ENCODE data around the gene FZR1. TPM values are rescaled to one million over a fixed set of nuclear protein-coding genes. Genes with fewer than 3 reads are reported as not detected.

Gene FZR1
- total and polyA plus RNA-seq, 9 of the 15 experiments (the other 6 are each of a cell fraction or from before 2014, with no cell fraction given), result 0.18 to 48.0 (median 22.2) TPM

DNA sequence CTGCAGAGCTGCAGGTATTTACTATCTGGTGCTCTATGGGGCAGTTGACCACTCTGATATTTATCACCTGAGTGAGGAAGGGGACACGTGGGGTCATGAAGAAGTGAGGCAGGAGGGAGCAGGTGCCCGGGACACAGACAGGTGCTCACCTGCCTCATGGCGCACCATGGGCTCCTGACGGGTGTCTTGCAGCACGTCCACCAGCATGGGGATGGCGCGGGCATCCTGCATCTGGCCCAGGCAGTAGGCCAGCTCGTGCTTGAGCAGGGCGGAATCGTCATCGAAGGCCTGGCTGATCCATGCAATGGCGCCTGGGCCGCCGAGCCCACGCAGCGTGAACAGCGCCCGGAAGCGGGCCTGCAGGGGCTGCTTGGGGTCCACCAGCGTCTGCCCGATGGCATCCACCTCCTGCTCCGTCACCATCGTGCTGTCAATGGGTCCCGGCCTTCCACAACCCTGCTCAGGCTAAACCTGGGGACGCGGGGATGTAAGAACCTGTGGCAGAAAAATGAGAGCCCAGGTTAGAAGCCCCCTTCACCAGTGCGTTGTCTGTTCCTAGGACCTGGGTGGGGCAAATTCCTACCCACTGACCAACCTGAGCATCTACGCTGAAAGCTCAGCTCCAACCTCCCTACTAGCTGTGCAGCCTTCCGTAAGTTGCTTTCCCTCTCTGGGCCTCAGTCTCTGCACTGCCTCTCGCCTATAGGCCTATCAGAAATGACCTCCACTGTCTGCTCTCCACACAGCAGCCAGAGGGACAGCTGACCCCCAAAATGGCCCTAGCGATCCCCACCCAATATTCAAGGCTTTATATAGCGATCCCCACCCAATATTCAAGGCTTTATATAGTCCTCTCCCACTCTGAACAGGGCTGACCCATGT, 9.5 kb upstream of the FZR1 start:
- POLR2A ChIA-PET, result interaction anchor here (0.6 to 1.3 kb wide), 4 partner anchors 17 to 489 kb away, joined by 3 to 4 read pairs (median 3); no protein-coding TSS in a partner anchor
- WGBS (ENCODE audit: insufficient coverage, low coverage, missing lambda C conversion rate), result 95% methylated on average over 26 of the region's 32 CpGs
- TF ChIP-seq RBFOX2 (IDR thresholded peaks at IDR 0.05; ENCODE audit: low read depth, low read length), result 0 out of 2 replicates have a peak, but pooled peaks have one; percentile 27
- TF ChIP-seq TFAM (CRISPR knock-in tag; conservative IDR thresholded peaks at IDR 0.05), result no peak
- TF ChIP-seq PATZ1 (CRISPR knock-in tag; IDR thresholded peaks at IDR 0.05; ENCODE audit: borderline replicate concordance), result no peak
- TF ChIP-seq ZNF717 (CRISPR knock-in tag; IDR thresholded peaks at IDR 0.05), result no peak
- 0 out of 2 replicates have a peak, but pooled peaks have one; percentile 24 for TF ChIP-seq POLR2G (IDR thresholded peaks at IDR 0.05; ENCODE audit: low read depth, low read length)
- TF ChIP-seq ZZZ3 (IDR thresholded peaks at IDR 0.05), result no peak
- TF ChIP-seq FIP1L1 (IDR thresholded peaks at IDR 0.05; ENCODE audit: low read depth, low read length, poor library complexity, severe bottlenecking), result no peak
- no peak for TF ChIP-seq HNRNPK (IDR thresholded peaks at IDR 0.05; ENCODE audit: low read depth, low read length, poor library complexity, severe bottlenecking)
- no peak for TF ChIP-seq ZNF407 (IDR thresholded peaks at IDR 0.05; ENCODE audit: low read depth)
- peak; percentile 41 for TF ChIP-seq ZFP36 (IDR thresholded peaks at IDR 0.05; ENCODE audit: low read depth, low read length, partially characterized antibody)

More for the DNA sequence above, 9.5 kb upstream of the FZR1 start:
- H3K27me3 ChIP-seq (ENCODE audit: control insufficient read depth in 2 of 2, insufficient read depth in 2 of 2, low read length in 2 of 2), result no peaks in the 10 kb centered on the region
- H3K9me1 ChIP-seq (ENCODE audit: control insufficient read depth, insufficient read depth, low read length), result no peaks in the 10 kb centered on the region
- CTCF ChIA-PET (ENCODE audit: low intra/inter-chr PET ratio), result interaction anchor here (0.8 kb wide), 1 partner anchor 12 kb away, joined by 3 read pairs; no protein-coding TSS in a partner anchor
- in situ Hi-C loops (cut with MboI), result no loop called here
- H3K4me3 ChIP-seq, result no peak overlapping the region
- H2AFZ ChIP-seq (ENCODE audit: low read depth, low read length), result no peak overlapping the region
- H3K4me2 ChIP-seq (ENCODE audit: insufficient read depth, low read length), result no peak overlapping the region
- intact Hi-C loops (cut with micrococcal nuclease), result no loop called here
- no peak for FAIRE-seq
- peaks cover 66% of the 10 kb centered on the region for H3K36me3 ChIP-seq (ENCODE audit: control insufficient read depth, insufficient read depth, low read length)
- no peak for DNase-seq (ENCODE audit: extremely low read depth in 1 of 4, low spot score in 3 of 4)
- H3K9ac ChIP-seq (ENCODE audit: insufficient read depth in 1 of 2, low read depth in 2 of 2, low read length in 2 of 2), result peak overlapping the region in 1 of 2 experiments; percentile 31; a peak in 1 of 4 replicates
- H3K9me3 ChIP-seq (replicated peaks; ENCODE audit: control insufficient read depth, insufficient read depth, low read depth, low read length), result no peaks in the 10 kb centered on the region
- no peak for ATAC-seq
- no peak overlapping the region for H3K27ac ChIP-seq (ENCODE audit: extremely low read depth, low read depth, low read length)
- BruUV-seq (replicated peaks), result no TSS peak
- H4K20me1 ChIP-seq (replicated peaks; ENCODE audit: control insufficient read depth, insufficient read depth, low read length), result no peaks in the 10 kb centered on the region
- H3K4me1 ChIP-seq (replicated peaks in 1 of 2; ENCODE audit: control insufficient read depth in 2 of 2, insufficient read depth in 2 of 2, low read length in 2 of 2), result peaks cover 5 to 25% of the 10 kb centered on the region in 2 experiments; a peak in 4 of 5 replicates
- H3K79me2 ChIP-seq (ENCODE audit: control insufficient read depth, insufficient read depth, low read length), result peaks cover 38% of the 10 kb centered on the region
